Liver (tissue), 3 donors: ENCODE data around the gene CHD5.

Experiments
- EGR1 ChIP-seq, 2 donors: IDR thresholded peaks; 2 replicates each; pipeline ENCODE4 v1.6.1; 2016 to 2018; ENCODE audit warnings: antibody characterized with exemption in 2 of 2, low read depth in 2 of 2
- RXRA ChIP-seq, 2 donors: IDR thresholded peaks; 2 replicates each; pipeline ENCODE4 v1.6.1; 2017 to 2018; ENCODE audit warnings: antibody characterized with exemption in 2 of 2, mild to moderate bottlenecking in 1 of 2
- TF ChIP-seq, protein P1 (sequence below): fragments of 150-350 bp; IDR thresholded peaks from 2 replicates; pipeline ENCODE4 v1.5.1; 2017; ENCODE audit warnings: improper control_type of control experiment, low read depth, low read length; ENCODE audit not compliant: missing input control
- TF ChIP-seq, protein P2 (sequence below): IDR thresholded peaks from 2 replicates; pipeline ENCODE4 v1.6.1; 2016; ENCODE audit warnings: antibody characterized with exemption, mild to moderate bottlenecking
- TF ChIP-seq, protein P3 (sequence below): IDR thresholded peaks from 2 replicates; pipeline ENCODE4 v1.6.1; 2016; ENCODE audit warnings: antibody characterized with exemption
- donor health status: healthy.
- donor health status: healthy.

DNA sequence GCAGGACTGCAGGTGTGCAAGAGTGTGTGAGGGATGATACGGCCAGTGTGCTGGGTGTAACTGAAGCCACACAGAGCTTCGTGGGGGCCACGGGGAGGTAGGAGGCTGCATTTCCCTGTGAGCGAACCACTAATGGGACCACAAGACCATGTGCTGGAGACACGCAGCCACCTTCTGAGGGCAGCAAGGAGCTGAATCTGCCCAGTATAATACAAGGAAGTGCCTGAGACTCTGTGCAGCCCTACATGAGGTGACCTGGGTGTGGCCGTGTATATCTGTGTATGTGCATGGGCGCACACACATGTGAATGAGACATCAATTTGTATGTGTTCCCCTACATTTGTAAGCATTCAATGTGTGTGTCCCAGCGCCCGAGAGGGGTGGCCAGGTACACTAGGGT is 50.8 kb downstream of the CHD5 start:
- TF ChIP-seq RXRA (IDR thresholded peaks at IDR 0.05): no peak
- TF ChIP-seq, protein P1, sequence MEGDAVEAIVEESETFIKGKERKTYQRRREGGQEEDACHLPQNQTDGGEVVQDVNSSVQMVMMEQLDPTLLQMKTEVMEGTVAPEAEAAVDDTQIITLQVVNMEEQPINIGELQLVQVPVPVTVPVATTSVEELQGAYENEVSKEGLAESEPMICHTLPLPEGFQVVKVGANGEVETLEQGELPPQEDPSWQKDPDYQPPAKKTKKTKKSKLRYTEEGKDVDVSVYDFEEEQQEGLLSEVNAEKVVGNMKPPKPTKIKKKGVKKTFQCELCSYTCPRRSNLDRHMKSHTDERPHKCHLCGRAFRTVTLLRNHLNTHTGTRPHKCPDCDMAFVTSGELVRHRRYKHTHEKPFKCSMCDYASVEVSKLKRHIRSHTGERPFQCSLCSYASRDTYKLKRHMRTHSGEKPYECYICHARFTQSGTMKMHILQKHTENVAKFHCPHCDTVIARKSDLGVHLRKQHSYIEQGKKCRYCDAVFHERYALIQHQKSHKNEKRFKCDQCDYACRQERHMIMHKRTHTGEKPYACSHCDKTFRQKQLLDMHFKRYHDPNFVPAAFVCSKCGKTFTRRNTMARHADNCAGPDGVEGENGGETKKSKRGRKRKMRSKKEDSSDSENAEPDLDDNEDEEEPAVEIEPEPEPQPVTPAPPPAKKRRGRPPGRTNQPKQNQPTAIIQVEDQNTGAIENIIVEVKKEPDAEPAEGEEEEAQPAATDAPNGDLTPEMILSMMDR: no peak
- TF ChIP-seq, protein P2, sequence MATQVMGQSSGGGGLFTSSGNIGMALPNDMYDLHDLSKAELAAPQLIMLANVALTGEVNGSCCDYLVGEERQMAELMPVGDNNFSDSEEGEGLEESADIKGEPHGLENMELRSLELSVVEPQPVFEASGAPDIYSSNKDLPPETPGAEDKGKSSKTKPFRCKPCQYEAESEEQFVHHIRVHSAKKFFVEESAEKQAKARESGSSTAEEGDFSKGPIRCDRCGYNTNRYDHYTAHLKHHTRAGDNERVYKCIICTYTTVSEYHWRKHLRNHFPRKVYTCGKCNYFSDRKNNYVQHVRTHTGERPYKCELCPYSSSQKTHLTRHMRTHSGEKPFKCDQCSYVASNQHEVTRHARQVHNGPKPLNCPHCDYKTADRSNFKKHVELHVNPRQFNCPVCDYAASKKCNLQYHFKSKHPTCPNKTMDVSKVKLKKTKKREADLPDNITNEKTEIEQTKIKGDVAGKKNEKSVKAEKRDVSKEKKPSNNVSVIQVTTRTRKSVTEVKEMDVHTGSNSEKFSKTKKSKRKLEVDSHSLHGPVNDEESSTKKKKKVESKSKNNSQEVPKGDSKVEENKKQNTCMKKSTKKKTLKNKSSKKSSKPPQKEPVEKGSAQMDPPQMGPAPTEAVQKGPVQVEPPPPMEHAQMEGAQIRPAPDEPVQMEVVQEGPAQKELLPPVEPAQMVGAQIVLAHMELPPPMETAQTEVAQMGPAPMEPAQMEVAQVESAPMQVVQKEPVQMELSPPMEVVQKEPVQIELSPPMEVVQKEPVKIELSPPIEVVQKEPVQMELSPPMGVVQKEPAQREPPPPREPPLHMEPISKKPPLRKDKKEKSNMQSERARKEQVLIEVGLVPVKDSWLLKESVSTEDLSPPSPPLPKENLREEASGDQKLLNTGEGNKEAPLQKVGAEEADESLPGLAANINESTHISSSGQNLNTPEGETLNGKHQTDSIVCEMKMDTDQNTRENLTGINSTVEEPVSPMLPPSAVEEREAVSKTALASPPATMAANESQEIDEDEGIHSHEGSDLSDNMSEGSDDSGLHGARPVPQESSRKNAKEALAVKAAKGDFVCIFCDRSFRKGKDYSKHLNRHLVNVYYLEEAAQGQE: no peak
- no peak for TF ChIP-seq EGR1 (IDR thresholded peaks at IDR 0.05; ENCODE audit: low read depth in 2 of 2)
- TF ChIP-seq, protein P3, sequence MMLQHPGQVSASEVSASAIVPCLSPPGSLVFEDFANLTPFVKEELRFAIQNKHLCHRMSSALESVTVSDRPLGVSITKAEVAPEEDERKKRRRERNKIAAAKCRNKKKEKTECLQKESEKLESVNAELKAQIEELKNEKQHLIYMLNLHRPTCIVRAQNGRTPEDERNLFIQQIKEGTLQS: no peak
